Measurements from ENCODE around the gene SCLT1. TPM values are rescaled to one million over a fixed set of nuclear protein-coding genes. Genes with fewer than 3 reads are reported as not detected.

SCLT1 gene
- total RNA-seq, 1 experiment from 2014 or later = 11.3 TPM

DNA sequence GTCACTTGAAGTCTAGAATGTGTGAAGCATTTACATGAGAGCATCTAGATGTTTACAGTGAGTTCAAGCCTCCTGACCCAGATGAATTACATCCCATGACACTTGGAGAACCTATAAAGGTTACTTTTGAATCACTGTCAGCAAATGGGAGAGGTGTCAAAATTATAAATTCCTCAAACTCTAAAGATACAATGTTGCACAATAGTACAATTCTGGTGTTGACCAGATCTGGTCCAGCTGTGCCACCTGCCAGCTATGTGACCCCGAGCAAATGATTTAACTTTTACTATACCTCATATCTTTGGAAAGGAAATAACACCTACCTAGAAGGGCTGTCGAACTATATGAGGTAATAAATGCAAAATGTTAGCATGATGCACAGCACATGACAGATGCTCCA is 214.1 kb downstream of the SCLT1 start:
- Histone ChIP-seq H3K79me1 (ENCODE audit: insufficient read depth, low read depth, low read length, poor library complexity, severe bottlenecking) (no peaks in the 10 kb centered on the region), H3K9ac (ENCODE audit: extremely low read depth, insufficient read length, low read length) (no peak overlapping the region), H3K4me1 (ENCODE audit: insufficient read depth, low read length) (no peaks in the 10 kb centered on the region), H4K8ac (replicated peaks; ENCODE audit: insufficient read length, low read depth, low read length) (no peak overlapping the region), H2BK12ac (ENCODE audit: insufficient read length, low read depth, low read length) (no peak overlapping the region), H3K18ac (ENCODE audit: insufficient read length, low read depth, low read length) (no peak overlapping the region), H2BK5ac (ENCODE audit: insufficient read length, low read length) (no peak overlapping the region), H3K23me2 (ENCODE audit: insufficient read length, low read depth, low read length, poor library complexity, severe bottlenecking) (no peaks in the 10 kb centered on the region), H3K79me2 (ENCODE audit: insufficient read depth, low read length) (no peaks in the 10 kb centered on the region), H4K5ac (ENCODE audit: insufficient read length, low read depth, low read length) (no peak overlapping the region), H2BK20ac (ENCODE audit: low read depth, low read length, poor library complexity, severe bottlenecking) (no peak overlapping the region), H3K27me3 (ENCODE audit: insufficient read depth, low read length) (no peaks in the 10 kb centered on the region), H3K23ac (ENCODE audit: insufficient read length, low read depth, low read length) (no peak overlapping the region), H3K27ac (ENCODE audit: insufficient read length, low read depth, low read length) (no peak overlapping the region), H4K20me1 (ENCODE audit: control insufficient read depth, insufficient read depth, insufficient read length) (no peaks in the 10 kb centered on the region), H2BK120ac (ENCODE audit: low read depth, low read length, poor library complexity, severe bottlenecking) (no peak overlapping the region), H2AK5ac (ENCODE audit: insufficient read length, low read length) (no peak overlapping the region), H4K91ac (ENCODE audit: insufficient read length, low read depth, low read length) (no peak overlapping the region), H3K4ac (ENCODE audit: low read depth, low read length) (no peak overlapping the region), H2AFZ (ENCODE audit: low read length) (no peak overlapping the region), H3K56ac (ENCODE audit: insufficient read length, low read depth, low read length) (no peak overlapping the region), H3K14ac (ENCODE audit: insufficient read depth, low read length) (no peak overlapping the region), H3K9me3 (ENCODE audit: control insufficient read depth, low read depth, low read length) (no peaks in the 10 kb centered on the region), H3K4me2 (ENCODE audit: insufficient read depth, insufficient read length, low read length) (no peak overlapping the region), H3T11ph (ENCODE audit: low read length) (no peak overlapping the region), H2BK15ac (ENCODE audit: low read depth, low read length) (no peak overlapping the region)
- DNase-seq = no peak
- Mint-ChIP-seq H3K36me3 (ENCODE audit: insufficient read depth in 1 of 3, low read depth in 3 of 3) (peaks cover 0 to 10% (median 0%) of the 10 kb centered on the region in 3 experiments; a peak in 2 of 7 replicates), H3K27ac (no peak overlapping the region), H3K9me3 (no peaks in the 10 kb centered on the region), H3K27me3 (ENCODE audit: low read depth) (no peaks in the 10 kb centered on the region), H3K4me1 (peaks cover 4 to 23% of the 10 kb centered on the region in 2 experiments), H3K4me3 (no peak overlapping the region)
- WGBS (ENCODE audit: extremely low coverage, insufficient read length, low lambda C conversion rate) = no CpG with 5 or more reads among the region's 2 CpGs
- TF ChIP-seq, protein P1, sequence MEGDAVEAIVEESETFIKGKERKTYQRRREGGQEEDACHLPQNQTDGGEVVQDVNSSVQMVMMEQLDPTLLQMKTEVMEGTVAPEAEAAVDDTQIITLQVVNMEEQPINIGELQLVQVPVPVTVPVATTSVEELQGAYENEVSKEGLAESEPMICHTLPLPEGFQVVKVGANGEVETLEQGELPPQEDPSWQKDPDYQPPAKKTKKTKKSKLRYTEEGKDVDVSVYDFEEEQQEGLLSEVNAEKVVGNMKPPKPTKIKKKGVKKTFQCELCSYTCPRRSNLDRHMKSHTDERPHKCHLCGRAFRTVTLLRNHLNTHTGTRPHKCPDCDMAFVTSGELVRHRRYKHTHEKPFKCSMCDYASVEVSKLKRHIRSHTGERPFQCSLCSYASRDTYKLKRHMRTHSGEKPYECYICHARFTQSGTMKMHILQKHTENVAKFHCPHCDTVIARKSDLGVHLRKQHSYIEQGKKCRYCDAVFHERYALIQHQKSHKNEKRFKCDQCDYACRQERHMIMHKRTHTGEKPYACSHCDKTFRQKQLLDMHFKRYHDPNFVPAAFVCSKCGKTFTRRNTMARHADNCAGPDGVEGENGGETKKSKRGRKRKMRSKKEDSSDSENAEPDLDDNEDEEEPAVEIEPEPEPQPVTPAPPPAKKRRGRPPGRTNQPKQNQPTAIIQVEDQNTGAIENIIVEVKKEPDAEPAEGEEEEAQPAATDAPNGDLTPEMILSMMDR (conservative IDR thresholded peaks at IDR 0.05) = no peak
